IMR-90 (cell line): ENCODE results near the gene NCOA5. TPM values are rescaled to one million over a fixed set of nuclear protein-coding genes. Genes with fewer than 3 reads are reported as not detected.

ENCODE experiments used
- ATAC-seq: fragments of 200-7000 bp; cut with Tn5 transposase; 2 replicates; pipeline ENCODE4 v1.9.1; 2020; ENCODE audit warnings: low read depth, mild to moderate bottlenecking, moderate library complexity
- BruUV-seq: library from RNA; stranded (reverse); fragments of 400-500 nt; replicated peaks from 2 replicates; lab custom pipeline; 2021; lab: Mats Ljungman, UMichigan
- CTCF ChIA-PET: fragments of 300-600 bp; formaldehyde crosslinking; extraction: SDS; loops from one replicate; lab custom pipeline; 2021; ENCODE audit warnings: antibody characterized with exemption; lab: Yijun Ruan, JAX
- POLR2A ChIA-PET: fragments of 300-600 bp; sonication (Branson Sonifier 250); formaldehyde crosslinking; loops from one replicate; lab custom pipeline; 2022; ENCODE audit warnings: antibody characterized with exemption; ENCODE audit not compliant: unreplicated experiment; lab: Charles Lee
- DNase-seq: peaks from one replicate; pipeline ENCODE4 v3.0.0; 2013
- H2AFZ ChIP-seq: replicated peaks from 2 replicates; pipeline ENCODE3; 2013; ENCODE audit warnings: low read length, mild to moderate bottlenecking; ENCODE audit not compliant: poor library complexity
- H2AK5ac ChIP-seq: 2 replicates; pipeline ENCODE4 v1.6.1; 2013; ENCODE audit warnings: low read depth, low read length, inconsistent platforms
- H2AK9ac ChIP-seq: replicated peaks from 2 replicates; pipeline ENCODE3; 2013; ENCODE audit warnings: mild to moderate bottlenecking, low read depth, low read length, moderate library complexity; ENCODE audit not compliant: poor library complexity
- H2BK120ac ChIP-seq: 2 replicates; pipeline ENCODE4 v1.6.1; 2013; ENCODE audit warnings: low read depth, low read length, inconsistent platforms
- H2BK15ac ChIP-seq: 3 replicates; pipeline ENCODE4 v1.6.1; 2013; ENCODE audit warnings: low read depth, low read length, inconsistent platforms
- H2BK20ac ChIP-seq: 2 replicates; pipeline ENCODE4 v1.6.1; 2013; ENCODE audit warnings: low read depth, mild to moderate bottlenecking, inconsistent platforms, low read length, moderate library complexity
- H2BK5ac ChIP-seq: 2 replicates; pipeline ENCODE4 v1.6.1; 2013; ENCODE audit warnings: mild to moderate bottlenecking, low read depth, low read length, inconsistent platforms; ENCODE audit not compliant: poor library complexity, severe bottlenecking
- H3K14ac ChIP-seq: replicated peaks from 2 replicates; pipeline ENCODE4 v1.6.1; 2013; ENCODE audit warnings: low read depth, low read length, inconsistent platforms
- H3K18ac ChIP-seq: 2 replicates; pipeline ENCODE4 v1.6.1; 2013; ENCODE audit warnings: low read depth, low read length, control low read depth
- H3K23ac ChIP-seq: 2 replicates; pipeline ENCODE4 v1.6.1; 2013; ENCODE audit warnings: low read depth, low read length, inconsistent platforms
- H3K27ac ChIP-seq: 2 replicates; pipeline ENCODE4 v1.5.1; 2013; ENCODE audit warnings: mild to moderate bottlenecking, control low read depth, low read length; ENCODE audit not compliant: insufficient read depth
- H3K27me3 ChIP-seq: 2 replicates; pipeline ENCODE4 v1.6.1; 2013; ENCODE audit warnings: low read length; ENCODE audit not compliant: control insufficient read depth, insufficient read depth
- H3K36me3 ChIP-seq: 2 replicates; pipeline ENCODE4 v1.6.1; 2013; ENCODE audit warnings: low read length, mixed read lengths; ENCODE audit not compliant: control insufficient read depth, insufficient read depth
- H3K4ac ChIP-seq: 2 replicates; pipeline ENCODE4 v1.6.1; 2013; ENCODE audit warnings: low read depth, low read length, inconsistent platforms
- H3K4me1 ChIP-seq: 2 replicates; pipeline ENCODE4 v1.6.1; 2013; ENCODE audit warnings: low read length, mixed read lengths; ENCODE audit not compliant: control insufficient read depth, insufficient read depth
- H3K4me2 ChIP-seq: 2 replicates; pipeline ENCODE4 v1.6.1; 2013; ENCODE audit warnings: low read depth, mild to moderate bottlenecking, control low read depth, low read length, moderate library complexity
- H3K4me3 ChIP-seq: 2 replicates; pipeline ENCODE4 v1.5.1; 2013; ENCODE audit warnings: low read depth, mild to moderate bottlenecking, control low read depth, low read length, moderate library complexity; ENCODE audit not compliant: insufficient read depth
- H3K56ac ChIP-seq: 2 replicates; pipeline ENCODE4 v1.6.1; 2013; ENCODE audit warnings: low read length, inconsistent platforms; ENCODE audit not compliant: insufficient read depth; ENCODE audit errors: extremely low read depth
- H3K79me1 ChIP-seq, 2 experiments: 2 replicates each; pipeline ENCODE4 v1.6.1; 2013; ENCODE audit warnings: low read length in 2 of 2, inconsistent platforms in 1 of 2, low read depth in 1 of 2
- H3K9ac ChIP-seq: 2 replicates; pipeline ENCODE4 v1.6.1; 2013; ENCODE audit warnings: low read depth, low read length, control low read depth
- H3K9me1 ChIP-seq: 2 replicates; pipeline ENCODE4 v1.6.1; 2013; ENCODE audit warnings: low read length, inconsistent platforms; ENCODE audit not compliant: insufficient read depth
- H3K9me3 ChIP-seq: 2 replicates; pipeline ENCODE4 v1.6.1; 2013; ENCODE audit warnings: low read length; ENCODE audit not compliant: control insufficient read depth, insufficient read depth
- H4K20me1 ChIP-seq: 2 replicates; pipeline ENCODE4 v1.6.1; 2013; ENCODE audit warnings: low read length, inconsistent platforms; ENCODE audit not compliant: insufficient read depth
- H4K5ac ChIP-seq: 2 replicates; pipeline ENCODE4 v1.6.1; 2013; ENCODE audit warnings: mild to moderate bottlenecking, low read depth, low read length, control low read depth
- H4K8ac ChIP-seq, 2 experiments: 2 replicates each; pipeline ENCODE4 v1.6.1; 2013; ENCODE audit warnings: low read depth in 2 of 2, low read length in 2 of 2, control low read depth in 1 of 2, inconsistent platforms in 1 of 2
- H4K91ac ChIP-seq: 2 replicates; pipeline ENCODE4 v1.6.1; 2013; ENCODE audit warnings: low read depth, low read length, inconsistent platforms; ENCODE audit not compliant: insufficient read depth
- CEBPB ChIP-seq: IDR thresholded peaks from 2 replicates; pipeline ENCODE4 v1.6.1; 2012; ENCODE audit warnings: low read depth, low read length, improper control_type of control experiment
- CHD1 ChIP-seq: IDR thresholded peaks from 2 replicates; pipeline ENCODE4 v1.6.1; 2012; ENCODE audit warnings: low read depth, low read length, improper control_type of control experiment
- CTCF ChIP-seq: conservative IDR thresholded peaks from 2 replicates; pipeline ENCODE4 v1.5.1; 2012; ENCODE audit warnings: mild to moderate bottlenecking, low read depth, low read length, improper control_type of control experiment
- MAZ ChIP-seq: IDR thresholded peaks from 2 replicates; pipeline ENCODE4 v1.6.1; 2012; ENCODE audit warnings: low read depth, mild to moderate bottlenecking, low read length, improper control_type of control experiment, moderate library complexity, borderline replicate concordance
- NFE2L2 ChIP-seq: fragments of 150-350 bp; IDR thresholded peaks from 2 replicates; pipeline ENCODE4 v1.6.1; 2016; ENCODE audit warnings: low read depth, mild to moderate bottlenecking, low read length
- POLR2A ChIP-seq: IDR thresholded peaks from 2 replicates; pipeline ENCODE4 v1.6.1; 2012; ENCODE audit warnings: mild to moderate bottlenecking, low read depth, low read length
- RAD21 ChIP-seq: IDR thresholded peaks from 2 replicates; pipeline ENCODE4 v1.6.1; 2012; ENCODE audit warnings: low read length, improper control_type of control experiment
- RFX5 ChIP-seq: IDR thresholded peaks from 2 replicates; pipeline ENCODE4 v1.8.0; 2012; ENCODE audit warnings: low read depth, mild to moderate bottlenecking, low read length, moderate library complexity
- SMC3 ChIP-seq: fragments of 150-350 bp; IDR thresholded peaks from 2 replicates; pipeline ENCODE4 v1.6.1; 2016; ENCODE audit warnings: low read depth, mild to moderate bottlenecking, antibody characterized with exemption, low read length, moderate library complexity
- USF2 ChIP-seq: fragments of 150-350 bp; IDR thresholded peaks from 2 replicates; pipeline ENCODE4 v1.6.1; 2017; ENCODE audit warnings: mild to moderate bottlenecking, antibody characterized with exemption, low read length, low read depth
- WGBS, 2 experiments: methylation state at CpG; one replicate each; pipeline versions ENCODE4 v1.1.5 to v1.1.7; 2013; ENCODE audit warnings: missing lambda C conversion rate in 2 of 2; ENCODE audit not compliant: insufficient read length in 1 of 2; ENCODE audit errors: extremely low coverage in 2 of 2; 5-methylcytosine and 5-hydroxymethylcytosine counted together
- dilution Hi-C: fragments of 300-500 bp; cut with HindIII; formaldehyde crosslinking; loops from one replicate; pipeline ENCODE4 v1.14.3; 2018; ENCODE audit warnings: low sequenced_read_pairs; ENCODE audit not compliant: unreplicated experiment
- in situ Hi-C: fragments of 300-500 bp; cut with MboI; formaldehyde crosslinking; loops from 3 replicates; pipeline ENCODE4 v1.14.3; 2019; ENCODE audit warnings: low sequenced_read_pairs, inconsistent platforms, mixed read lengths
- intact Hi-C: fragments of 100-400 bp; cut with micrococcal nuclease; formaldehyde crosslinking; loops from 2 replicates; pipeline ENCODE4 v1.10.0; 2022
- polyA plus RNA-seq, 3 experiments: library from polyadenylated mRNA; depleted of rRNA; stranded (reverse); fragments of >200 nt; gene quantifications; 2 replicates each; pipeline ENCODE4 v1.2.3, GENCODE V29; 2012; ENCODE audit warnings: low replicate concordance in 1 of 3
- total RNA-seq: library from RNA; depleted of rRNA; stranded (reverse); fragments of >200 nt; gene quantifications from 2 replicates; pipeline ENCODE4 v1.2.3, GENCODE V29; 2012

Gene NCOA5
- total and polyA plus RNA-seq, 2 of the 4 experiments (the other 2 are of a cell fraction) = 17.4 to 20.6 TPM

- H2BK15ac ChIP-seq = no peak overlapping the region
- DNase-seq = no peak
- 0 out of 2 replicates have a peak, but pooled peaks cover 3% of the 10 kb centered on the region for H4K20me1 ChIP-seq
- no peak overlapping the region for H3K4me2 ChIP-seq
- no peak overlapping the region for H2AK5ac ChIP-seq
- H3K27me3 ChIP-seq = peaks cover 16% of the 10 kb centered on the region
- no peak overlapping the region for H4K8ac ChIP-seq
- no peak overlapping the region for H2BK120ac ChIP-seq
- no peak overlapping the region for H4K91ac ChIP-seq
- H3K4me1 ChIP-seq = no peaks in the 10 kb centered on the region
- H3K36me3 ChIP-seq = no peaks in the 10 kb centered on the region
- H2AFZ ChIP-seq = no peak overlapping the region
- POLR2A ChIA-PET = no interaction called here
- ATAC-seq = no peak
- WGBS, 2 experiments = 60% methylated on average over 1 of the region's 6 CpGs; no CpG with 5 or more reads in 1 of the 2 experiments
- no peak overlapping the region for H3K27ac ChIP-seq
- H3K56ac ChIP-seq = no peak overlapping the region
- no peaks in the 10 kb centered on the region for H3K9me1 ChIP-seq
- H3K4me3 ChIP-seq = no peak overlapping the region
- H3K9me3 ChIP-seq = no peaks in the 10 kb centered on the region
- TF ChIP-seq CEBPB (no peak), NFE2L2 (no peak), RFX5 (no peak), RAD21 (no peak), POLR2A (no peak), USF2 (no peak), CTCF (no peak), MAZ (no peak), SMC3 (no peak), CHD1 (no peak)
- no peak overlapping the region for H3K14ac ChIP-seq
- BruUV-seq = no TSS peak
- no peak overlapping the region for H4K5ac ChIP-seq
- no peak overlapping the region for H3K23ac ChIP-seq
- no peak overlapping the region for H2BK20ac ChIP-seq
- no peak overlapping the region for H3K9ac ChIP-seq
- H2AK9ac ChIP-seq = no peak overlapping the region
- no peaks in the 10 kb centered on the region for H3K79me1 ChIP-seq
- dilution Hi-C loops (no loop called here), in situ Hi-C loops (no loop called here), intact Hi-C loops (no loop called here)
- no peak overlapping the region for H3K4ac ChIP-seq
- no peak overlapping the region for H2BK5ac ChIP-seq
- no peak overlapping the region for H3K18ac ChIP-seq
- CTCF ChIA-PET = no interaction called here
Observed at GRCh38 chr20:46044896-46045295, 44.9 kb downstream of the NCOA5 start.
